Activated CD4-positive, alpha-beta T cell treated with anti-CD3 and anti-CD28 coated beads, Interleukin-2, amount 50 U/mL, for 24 hours (primary cell): ENCODE results near the gene SERPINB6.

Source experiments
- DNase-seq, 2 donors: peaks; one replicate each; pipeline ENCODE4 v3.0.0-alpha.2; 2020; ENCODE audit warnings: low read depth in 1 of 2, low spot score in 1 of 2

The SERPINB6 gene

GRCh38 chr6:2999618-3000557, 28.5 kb upstream of the SERPINB6 start, which contains the start of gene NQO2:
NQO2 (plus strand) TSS chr6:2999894; CDS start chr6:3006553, 6,659 bp downstream.
- peak; percentile 80 to 88 for DNase-seq

- DNase-seq: no peak
These were observed 27.7 kb upstream of the SERPINB6 start for GRCh38 chr6:2998998-2999617.

- peak in 1 of 2 donors; percentile 42 for DNase-seq
These were observed 27.1 kb upstream of the SERPINB6 start for GRCh38 chr6:2998249-2998997.

GRCh38 chr6:2993755-2994317, 22.5 kb upstream of the SERPINB6 start:
- no peak for DNase-seq

- DNase-seq: no peak
These were observed 21.1 kb upstream of the SERPINB6 start for GRCh38 chr6:2992330-2992979.

- no peak for DNase-seq
These were observed 19.7 kb upstream of the SERPINB6 start for GRCh38 chr6:2990932-2991506.

- DNase-seq: peak in 1 of 2 donors; percentile 6
These were observed 19.0 kb upstream of the SERPINB6 start for GRCh38 chr6:2990248-2990931.

- peak; percentile 58 to 76 for DNase-seq
These were observed 18.2 kb upstream of the SERPINB6 start for GRCh38 chr6:2989332-2990247.

- peak; percentile 55 to 63 for DNase-seq
These were observed 17.3 kb upstream of the SERPINB6 start for GRCh38 chr6:2988426-2989331.

- no peak for DNase-seq
These were observed 16.7 kb upstream of the SERPINB6 start for GRCh38 chr6:2988094-2988425.

GRCh38 chr6:2986722-2987221, 15.4 kb upstream of the SERPINB6 start:
- no peak for DNase-seq

GRCh38 chr6:2984738-2985406, 13.5 kb upstream of the SERPINB6 start:
- DNase-seq: no peak

- DNase-seq: no peak
These were observed 11.2 kb upstream of the SERPINB6 start for GRCh38 chr6:2982426-2983117.

- no peak for DNase-seq
These were observed 9.1 kb upstream of the SERPINB6 start for GRCh38 chr6:2980465-2980855.

GRCh38 chr6:2979819-2980464, 8.6 kb upstream of the SERPINB6 start:
- DNase-seq: no peak

GRCh38 chr6:2978923-2979322, 7.6 kb upstream of the SERPINB6 start:
- DNase-seq: no peak
